GM10847 (cell line): ENCODE data around the gene MVD.
A peak's percentile ranks its signal among the peaks of the same experiment; 100 is the strongest.

Experiments used
- POLR2A ChIP-seq: IDR thresholded peaks from 2 replicates; pipeline ENCODE4 v1.6.1; 2011; ENCODE audit not compliant: insufficient read length; ENCODE audit errors: extremely low read depth

The MVD gene

DNA sequence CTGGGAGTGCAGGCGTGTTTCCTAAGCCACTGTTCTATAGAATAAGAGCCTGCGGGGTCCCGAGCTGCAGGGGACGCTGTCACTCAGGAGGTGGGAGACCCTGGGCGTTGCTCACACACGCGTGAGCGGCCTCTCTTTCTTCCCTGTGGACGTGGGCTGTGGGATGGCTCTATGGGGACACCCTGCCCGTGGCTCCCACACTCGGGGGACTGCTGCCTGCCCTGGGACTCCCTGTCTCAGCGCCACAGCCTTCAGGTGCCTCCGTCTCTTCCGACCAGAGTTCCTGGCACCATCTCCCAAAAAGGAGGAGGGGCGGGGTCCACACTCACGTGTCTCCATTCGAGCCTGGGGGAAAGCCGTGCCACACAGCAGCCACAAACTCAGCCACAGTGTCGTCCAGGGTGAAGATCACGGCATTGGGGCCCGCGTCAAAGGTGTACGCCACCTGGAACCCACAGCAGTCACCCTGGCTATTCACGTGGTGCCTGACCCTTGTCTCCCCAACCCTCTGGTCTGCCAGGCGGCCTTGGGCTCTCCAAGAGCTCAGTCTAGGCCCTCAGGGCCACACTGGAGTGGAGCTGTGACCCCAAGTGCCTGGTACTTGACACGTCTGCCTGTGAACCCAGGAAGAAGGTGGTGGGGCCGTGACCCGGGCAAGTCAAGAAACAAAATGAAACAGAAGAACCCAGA lies 8.4 kb downstream of the MVD start:
- TF ChIP-seq POLR2A = no peak

DNA sequence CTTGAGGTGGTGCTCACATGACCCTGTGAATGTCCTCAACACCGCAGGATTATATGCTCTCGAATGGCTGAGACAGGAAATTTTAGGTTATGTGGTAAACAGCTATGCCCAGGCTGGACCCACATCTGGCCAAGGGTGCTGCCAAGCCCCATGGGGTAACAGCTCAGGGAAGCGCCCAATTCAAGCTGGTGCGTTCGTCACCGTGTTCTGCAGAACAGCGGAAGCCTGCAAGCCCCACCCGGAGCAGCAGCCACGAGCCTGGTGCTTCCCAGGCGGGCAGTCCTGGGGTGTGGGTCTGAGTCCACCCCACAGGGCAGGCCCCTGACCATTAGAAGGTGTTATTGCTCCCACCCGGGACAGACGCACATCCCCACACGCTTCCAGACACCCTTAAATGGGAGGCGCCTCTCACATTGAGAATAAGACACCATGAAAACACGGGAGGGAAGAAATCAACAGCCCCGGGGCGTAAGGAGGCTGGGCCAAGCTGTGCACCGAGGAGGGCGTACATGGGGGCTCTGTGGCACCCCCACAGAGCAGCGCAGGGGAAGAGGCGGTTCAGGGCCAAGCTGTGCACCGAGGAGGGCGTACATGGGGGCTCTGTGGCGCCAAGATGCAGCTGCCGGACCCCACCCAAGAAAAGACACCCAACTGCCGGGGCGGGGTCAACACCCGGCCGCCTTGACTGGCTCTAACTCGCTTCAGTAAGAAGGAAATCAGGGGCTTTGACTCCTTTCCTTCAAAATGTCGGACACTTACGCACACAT lies 9.1 kb downstream of the MVD start:
- TF ChIP-seq POLR2A = no peak

DNA sequence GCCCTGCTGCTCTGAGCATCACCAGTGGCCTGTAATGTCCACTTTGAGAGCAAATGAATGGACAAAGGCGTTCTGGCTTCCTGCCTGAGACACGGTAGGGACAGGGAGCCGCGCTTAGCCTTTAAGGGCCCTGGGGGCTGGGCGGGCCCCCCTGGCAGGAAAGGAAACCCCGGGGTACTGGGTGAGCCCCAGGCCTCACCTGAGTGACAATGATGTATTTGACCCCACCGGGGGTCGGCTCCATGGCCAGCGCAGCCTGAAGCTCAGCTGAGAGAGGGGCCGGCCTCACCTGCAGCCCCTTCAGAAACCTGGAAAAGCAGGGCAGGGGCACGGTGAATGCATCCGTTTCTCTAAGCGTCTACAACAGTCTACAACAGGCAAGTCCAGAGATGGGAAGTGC lies 9.8 kb downstream of the MVD start:
- no peak for TF ChIP-seq POLR2A

DNA sequence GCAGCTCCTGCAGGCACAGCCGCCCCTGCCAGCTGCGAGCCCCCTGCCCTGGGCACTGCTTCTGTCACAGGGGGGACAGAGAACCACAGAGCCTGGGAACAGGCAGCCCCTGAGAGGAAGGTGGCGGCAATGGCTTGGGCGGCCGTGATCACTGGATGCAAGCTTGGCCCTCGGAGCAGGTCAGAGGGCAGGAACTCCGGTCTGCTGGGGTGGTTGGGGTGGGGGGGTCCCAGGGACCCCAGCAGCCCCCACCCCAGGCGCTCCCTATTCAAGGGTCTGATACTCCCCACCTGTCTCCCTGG lies 10.2 kb downstream of the MVD start:
- no peak for TF ChIP-seq POLR2A

DNA sequence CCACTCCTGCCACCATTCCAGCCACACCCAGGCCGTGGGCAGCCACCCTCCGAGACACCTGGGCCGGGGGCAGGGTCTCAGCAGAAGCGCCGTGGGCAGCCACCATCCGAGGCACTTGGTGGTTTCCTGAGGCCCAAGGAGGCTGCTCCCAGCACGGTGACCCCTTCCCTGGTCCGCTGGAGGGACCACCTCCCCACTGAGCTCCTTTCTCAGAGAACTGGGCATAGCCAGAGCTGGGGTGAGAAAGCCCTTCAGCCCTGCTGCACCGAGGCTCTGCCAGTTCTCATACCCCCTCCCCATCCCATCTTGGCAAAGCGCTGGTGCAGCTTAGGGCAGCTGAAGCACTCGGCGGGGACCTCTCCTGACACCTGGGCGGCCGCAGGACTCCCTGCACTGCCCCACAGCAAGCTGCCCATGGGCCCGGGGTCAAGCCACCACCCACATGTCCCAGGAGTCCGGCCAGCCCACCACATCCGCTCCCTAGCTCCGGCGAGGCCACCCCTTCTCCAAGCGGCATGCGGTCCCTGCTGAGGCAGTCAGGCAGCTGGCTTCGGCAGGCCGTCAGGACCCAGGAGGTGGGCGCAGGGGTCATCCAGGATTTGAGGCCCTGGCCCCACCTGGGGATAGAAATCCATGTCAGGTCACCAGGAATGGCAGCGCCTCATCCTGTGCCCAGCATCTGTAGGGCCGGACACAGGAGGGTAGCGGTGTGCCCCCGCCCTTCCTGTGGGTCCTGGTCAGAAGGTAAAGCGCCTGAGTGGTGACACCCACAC lies 10.7 kb downstream of the MVD start:
- TF ChIP-seq POLR2A = no peak

DNA sequence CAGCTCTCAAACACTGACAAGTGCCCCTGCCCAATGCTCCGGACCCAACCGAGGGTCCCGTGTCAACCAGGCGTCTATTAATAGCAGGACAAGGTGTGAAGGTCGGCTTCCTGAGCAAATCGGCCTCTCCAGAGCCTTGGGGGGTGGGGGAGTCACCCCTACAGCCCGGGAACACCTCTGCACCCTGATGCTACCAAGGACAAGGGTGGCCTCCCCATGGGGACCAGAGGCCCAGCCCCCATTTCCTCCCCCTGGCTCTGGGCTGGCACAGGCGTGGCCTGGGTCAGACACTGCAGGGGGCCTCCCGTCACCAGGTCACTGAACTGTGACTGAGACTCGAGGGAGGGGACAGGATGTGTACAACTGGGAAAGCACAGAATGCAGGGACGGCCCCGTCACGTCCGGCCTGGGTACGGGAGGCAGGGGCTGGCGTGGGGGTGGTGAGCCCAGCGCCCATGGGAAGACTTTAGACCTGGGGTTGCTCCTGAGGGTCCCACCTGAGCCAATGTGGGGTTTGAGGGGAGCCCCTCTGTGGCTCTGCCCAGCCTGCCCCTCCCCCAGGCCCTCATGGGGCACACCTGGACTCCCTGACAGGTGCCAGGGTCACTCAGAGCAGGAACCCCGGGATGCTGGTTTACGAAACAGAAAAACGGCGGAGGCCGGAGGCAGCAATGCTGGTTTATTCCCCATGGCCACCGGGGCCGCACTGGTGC lies 11.5 kb downstream of the MVD start:
- TF ChIP-seq POLR2A = peak; percentile 48

DNA sequence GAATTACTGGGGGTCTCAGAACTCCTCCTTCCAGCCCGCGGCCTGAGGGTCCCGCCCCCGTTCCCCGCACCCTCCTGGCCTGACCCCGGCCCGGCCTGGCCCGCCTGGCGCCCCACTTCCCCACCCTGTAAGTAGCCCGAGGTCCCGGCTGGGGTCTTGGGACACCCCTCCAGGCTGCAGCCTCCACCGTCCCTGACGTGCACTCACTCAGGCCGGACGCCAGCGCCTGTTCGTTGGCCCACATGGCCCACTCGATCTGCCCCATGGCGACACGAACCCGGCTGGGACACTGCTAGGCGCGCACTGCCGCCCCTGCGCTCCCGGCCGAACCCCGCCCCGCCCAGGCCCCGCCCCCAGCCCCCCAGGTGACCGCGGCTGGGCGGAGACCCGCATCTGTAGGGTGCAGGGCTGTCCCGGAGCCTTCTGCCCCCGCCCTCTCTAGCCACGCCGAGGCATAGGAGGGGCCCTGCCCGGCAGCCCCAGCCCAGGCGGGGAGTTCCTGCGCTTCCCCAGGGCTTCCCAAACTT lies 12.1 kb downstream of the MVD start, which contains the start of gene CYBA:
TSS of gene CYBA (minus strand) at position 305 of the 527 bp plus-strand sequence. CDS start at position 265, 40 bp downstream.
- peak; percentile 95 for TF ChIP-seq POLR2A

DNA sequence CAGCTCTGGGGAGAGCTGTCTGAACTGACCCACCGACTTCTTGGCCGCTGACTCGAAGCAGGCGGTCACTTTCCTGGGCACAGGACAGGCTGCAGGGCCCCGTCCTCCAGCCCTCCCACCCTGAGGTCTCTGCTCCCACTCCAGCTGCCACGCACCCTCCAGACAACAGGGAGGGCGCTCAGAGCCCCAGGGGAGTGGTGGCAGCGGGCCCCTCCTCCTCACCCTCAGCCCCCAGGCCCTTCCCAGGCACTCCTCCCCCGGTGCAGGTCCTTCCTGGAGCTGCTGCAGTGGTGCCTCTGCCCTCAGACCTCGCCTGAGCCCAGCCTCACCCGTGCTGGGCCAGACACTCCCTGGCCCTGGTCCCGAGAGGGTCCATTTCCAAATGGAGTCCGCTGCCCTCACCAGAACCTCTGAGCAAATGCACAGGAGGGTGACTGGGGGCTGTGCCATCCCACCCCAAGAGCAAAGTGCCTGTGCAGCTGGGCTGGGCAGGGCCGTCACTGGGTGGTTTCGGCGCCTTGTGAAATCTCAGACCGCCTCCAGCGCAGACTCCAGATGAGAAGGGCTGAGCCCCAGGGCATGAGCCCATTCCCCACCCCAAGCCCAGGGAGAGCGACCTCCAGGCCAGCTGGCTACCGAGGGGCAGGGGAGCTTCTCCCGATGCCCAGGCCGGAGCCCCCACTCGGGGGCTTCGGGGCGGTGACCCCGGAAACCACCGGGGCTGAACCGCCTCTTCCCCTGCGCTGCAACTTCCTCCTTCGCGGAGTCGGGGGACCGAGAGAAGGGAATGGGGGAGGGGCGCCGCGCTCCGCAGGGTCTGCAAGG lies 12.8 kb downstream of the MVD start:
- TF ChIP-seq POLR2A = peak; percentile 4

DNA sequence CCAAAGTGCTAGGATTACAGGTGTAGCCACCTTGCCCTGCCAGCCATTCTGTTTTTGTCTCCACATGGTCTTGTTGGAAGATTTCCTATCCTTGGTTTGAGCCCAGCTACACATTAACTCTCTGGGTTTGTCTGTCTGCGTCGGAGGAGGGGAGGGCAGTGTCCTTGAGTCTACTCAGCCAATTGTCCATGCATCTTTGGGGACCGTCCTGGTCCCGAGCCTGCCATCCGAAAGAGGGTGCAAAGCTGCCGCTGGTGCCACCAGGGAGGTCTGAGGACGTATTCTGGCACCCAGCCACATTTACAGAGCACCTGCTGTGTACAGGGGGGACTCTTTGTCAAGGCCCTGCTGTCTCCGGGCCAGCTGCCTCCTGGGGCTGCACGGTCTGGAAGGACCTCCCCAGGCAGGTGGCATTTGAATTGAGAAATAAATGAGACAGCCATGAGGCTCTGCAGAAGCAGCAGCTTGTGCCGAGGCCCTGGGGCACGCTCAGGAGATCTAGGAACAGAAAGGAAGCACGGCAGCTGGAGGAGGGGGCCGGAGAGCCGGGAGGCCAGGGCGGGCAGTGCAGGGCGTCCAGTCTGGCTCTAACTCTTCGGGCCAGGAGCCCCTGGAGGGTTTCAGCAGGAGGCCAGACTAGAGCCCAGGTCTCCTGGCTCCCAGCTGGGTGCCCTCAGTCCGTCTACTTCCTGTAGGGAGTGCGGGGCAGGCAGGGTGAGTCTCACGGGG lies 13.5 kb downstream of the MVD start:
- no peak for TF ChIP-seq POLR2A

DNA sequence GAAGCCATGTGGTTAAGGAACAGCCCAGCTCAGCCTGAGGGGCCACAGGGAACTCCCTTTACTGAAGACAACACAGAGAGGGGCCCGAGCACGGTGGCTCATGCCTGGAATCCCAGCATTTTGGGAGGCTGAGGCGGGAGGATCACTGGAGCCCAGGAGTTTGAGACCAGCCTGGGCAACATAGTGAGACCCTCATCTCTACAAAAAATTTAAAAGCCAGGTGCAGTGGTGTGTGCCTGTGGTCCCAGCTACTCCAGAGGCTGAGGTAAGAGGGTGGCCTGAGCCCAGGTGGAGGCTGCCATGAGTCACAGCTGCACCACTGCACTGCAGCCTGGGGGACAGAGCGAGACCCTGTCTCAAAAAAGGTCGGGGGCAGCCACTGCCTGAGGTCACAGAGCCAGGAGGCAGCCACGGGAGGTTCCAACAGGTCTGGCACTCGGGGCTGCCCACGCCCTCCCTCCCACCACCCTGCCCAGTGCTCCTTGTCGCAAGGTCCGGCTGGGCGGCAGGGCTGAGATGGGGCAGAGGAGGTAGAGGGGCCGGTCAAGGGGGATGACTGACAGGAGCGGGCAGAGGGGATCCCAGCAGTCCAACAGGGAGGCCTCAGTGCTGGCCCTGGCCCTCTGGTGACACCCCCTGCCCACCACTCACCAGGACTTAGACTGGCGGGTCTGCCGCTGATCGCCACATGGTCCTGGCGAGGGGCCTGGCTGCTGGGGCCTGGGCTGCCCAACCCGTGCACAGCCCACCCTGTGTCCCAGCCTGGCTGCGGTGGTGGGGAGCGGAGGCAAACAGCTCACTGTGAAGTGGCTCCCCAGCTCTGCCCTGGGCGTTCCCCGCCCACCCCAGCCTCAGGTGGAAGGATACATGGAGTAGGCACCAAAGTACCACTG lies 15.5 kb downstream of the MVD start:
- no peak for TF ChIP-seq POLR2A

DNA sequence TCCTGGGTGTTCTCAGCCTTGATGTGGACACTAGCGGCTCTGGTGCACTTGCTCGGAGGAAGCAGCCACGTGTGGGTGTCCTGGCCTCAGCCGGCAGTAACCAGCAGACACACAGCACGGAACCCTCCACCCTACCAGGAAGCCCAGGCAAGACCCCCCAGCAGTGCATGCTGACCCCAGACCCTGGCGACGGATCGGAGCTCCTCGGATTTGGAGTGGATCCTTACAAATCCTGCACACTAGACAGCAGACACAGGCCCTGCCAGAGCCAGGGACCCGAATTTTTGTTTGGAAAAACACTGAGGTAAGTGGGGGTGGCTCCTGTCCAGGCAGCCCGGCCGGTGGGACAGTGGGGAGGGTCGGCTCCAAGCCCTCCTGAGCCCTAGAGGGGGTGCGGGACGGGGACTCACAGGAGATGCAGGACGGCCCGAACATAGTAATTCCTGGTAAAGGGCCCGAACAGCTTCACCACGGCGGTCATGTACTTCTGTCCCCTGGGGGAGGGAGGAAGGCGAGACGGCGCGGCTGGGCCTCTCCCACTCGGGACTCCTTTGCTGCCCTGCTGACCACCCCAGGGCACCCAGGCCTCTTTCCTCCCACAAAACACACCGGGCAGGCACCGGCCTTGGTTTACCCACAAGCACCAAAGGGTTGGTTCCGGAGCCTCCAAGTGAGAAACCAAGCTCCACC lies 16.4 kb downstream of the MVD start:
- no peak for TF ChIP-seq POLR2A

DNA sequence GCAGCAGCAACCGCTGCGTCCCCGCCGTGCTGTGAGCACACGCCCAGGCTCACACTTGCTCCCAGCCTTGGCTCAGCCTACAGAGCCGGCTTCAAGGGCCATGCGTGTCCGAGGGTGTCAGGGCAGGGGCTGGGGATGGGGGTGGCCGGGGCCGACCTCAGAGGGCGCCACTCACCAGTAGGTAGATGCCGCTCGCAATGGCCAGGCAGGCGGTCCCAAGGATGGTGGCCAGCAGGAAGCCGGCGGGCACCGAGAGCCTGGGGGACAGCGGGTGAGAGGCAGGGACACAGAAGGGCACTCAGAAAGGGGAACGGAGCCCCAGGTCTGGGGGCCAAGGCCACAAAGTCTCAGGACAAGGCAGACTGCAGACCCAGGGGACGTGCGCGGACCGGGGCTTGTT lies 16.9 kb downstream of the MVD start:
- no peak for TF ChIP-seq POLR2A
